Measurements from ENCODE around the gene FAM240B.

Gene FAM240B

DNA sequence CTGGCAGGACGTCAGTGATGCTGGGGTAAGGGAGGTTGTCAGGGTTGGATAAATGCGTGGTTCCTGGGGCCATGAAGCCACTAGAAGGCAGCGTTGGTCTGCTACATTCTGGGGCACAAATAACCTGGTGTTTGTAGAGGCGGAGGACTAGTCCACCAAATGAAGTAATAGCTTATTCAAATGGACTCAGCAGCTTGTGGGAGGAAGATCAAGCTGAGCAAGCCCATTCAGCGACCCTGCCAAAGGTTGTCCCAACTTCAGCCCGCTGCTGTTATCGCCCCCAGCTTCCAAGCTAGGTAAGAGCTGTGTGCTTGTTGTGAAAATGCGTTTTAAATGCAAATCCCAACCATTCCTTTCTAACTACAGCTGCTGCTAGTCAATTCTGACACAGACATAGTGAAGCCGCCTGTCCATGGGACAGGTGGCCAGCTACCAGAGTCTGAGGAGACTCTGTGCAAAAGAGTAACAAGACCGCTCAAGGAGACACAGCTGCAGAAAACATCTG is 7.6 kb upstream of the FAM240B start:
- peak overlapping the region; percentile 31; the same call in 1 of the 2 replicates for H3K27ac ChIP-seq
- TF ChIP-seq, protein P1, sequence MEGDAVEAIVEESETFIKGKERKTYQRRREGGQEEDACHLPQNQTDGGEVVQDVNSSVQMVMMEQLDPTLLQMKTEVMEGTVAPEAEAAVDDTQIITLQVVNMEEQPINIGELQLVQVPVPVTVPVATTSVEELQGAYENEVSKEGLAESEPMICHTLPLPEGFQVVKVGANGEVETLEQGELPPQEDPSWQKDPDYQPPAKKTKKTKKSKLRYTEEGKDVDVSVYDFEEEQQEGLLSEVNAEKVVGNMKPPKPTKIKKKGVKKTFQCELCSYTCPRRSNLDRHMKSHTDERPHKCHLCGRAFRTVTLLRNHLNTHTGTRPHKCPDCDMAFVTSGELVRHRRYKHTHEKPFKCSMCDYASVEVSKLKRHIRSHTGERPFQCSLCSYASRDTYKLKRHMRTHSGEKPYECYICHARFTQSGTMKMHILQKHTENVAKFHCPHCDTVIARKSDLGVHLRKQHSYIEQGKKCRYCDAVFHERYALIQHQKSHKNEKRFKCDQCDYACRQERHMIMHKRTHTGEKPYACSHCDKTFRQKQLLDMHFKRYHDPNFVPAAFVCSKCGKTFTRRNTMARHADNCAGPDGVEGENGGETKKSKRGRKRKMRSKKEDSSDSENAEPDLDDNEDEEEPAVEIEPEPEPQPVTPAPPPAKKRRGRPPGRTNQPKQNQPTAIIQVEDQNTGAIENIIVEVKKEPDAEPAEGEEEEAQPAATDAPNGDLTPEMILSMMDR (conservative IDR thresholded peaks at IDR 0.05): peak; percentile 94

GRCh38 chr9:38724754-38725153 is 4.8 kb upstream of the FAM240B start:
- no peak overlapping the region for H3K27ac ChIP-seq
- TF ChIP-seq, protein P1 (conservative IDR thresholded peaks at IDR 0.05): no peak

DNA sequence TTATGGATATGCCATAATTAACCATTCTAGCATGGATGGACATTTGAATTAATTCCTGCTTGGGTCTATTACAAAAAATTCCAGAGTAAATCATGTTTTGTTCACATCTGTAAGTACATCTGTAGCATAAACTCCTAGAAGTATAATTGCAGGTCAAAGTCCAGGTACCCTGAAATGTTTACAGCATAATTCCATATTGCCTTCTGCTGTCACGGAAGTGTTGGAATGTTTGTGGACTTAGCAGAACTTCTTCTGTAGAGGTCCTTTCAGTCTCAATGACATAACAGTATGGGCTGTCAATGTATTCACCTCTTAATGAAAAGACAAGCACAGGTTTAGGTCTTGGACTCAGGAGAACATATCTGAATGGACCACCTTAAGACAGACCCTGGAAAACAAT is 1.8 kb downstream of the FAM240B start:
- TF ChIP-seq, protein P1 (conservative IDR thresholded peaks at IDR 0.05): no peak
- no peak overlapping the region for H3K27ac ChIP-seq

DNA sequence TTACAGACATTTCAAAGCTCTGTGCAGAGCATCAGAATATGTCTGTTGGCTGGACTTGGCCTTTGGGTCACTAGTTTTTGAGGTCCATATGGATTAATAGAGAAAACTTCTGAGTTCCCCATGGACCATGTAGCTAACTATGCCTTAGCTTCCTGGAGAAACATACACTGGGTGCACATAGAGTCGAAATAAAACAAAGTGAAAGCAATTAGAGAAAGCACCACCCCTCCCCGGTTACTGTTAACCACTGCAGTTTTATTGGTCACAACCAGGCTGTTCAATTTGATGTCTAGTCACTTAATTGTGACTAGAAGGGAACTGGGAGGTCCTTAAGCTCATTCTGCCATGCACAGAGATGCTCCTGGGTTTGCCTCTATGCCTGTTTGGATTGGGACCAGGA is 4.2 kb downstream of the FAM240B start:
- peak overlapping the region; percentile 39 for H3K27ac ChIP-seq
- TF ChIP-seq, protein P1 (conservative IDR thresholded peaks at IDR 0.05): no peak

DNA sequence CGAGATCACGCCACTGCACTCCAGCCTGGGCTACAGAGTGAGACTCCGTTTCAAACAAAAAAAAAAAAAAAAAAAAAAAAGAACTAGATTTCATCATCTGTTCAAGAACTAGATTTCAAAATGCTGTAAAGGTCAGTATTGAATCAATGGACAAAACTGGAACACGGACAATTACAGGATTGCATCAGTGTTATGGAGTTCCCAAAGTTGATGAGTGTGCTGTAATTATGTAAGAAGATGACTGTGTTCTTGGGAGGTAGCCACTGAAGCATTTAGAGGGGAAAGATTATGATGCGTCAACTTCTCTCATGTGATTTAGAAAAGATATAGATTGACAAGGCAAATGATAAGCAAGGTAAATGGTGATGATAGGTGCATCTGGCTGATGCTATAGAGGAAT is 6.5 kb downstream of the FAM240B start:
- TF ChIP-seq, protein P1 (conservative IDR thresholded peaks at IDR 0.05): no peak
- no peak overlapping the region for H3K27ac ChIP-seq

DNA sequence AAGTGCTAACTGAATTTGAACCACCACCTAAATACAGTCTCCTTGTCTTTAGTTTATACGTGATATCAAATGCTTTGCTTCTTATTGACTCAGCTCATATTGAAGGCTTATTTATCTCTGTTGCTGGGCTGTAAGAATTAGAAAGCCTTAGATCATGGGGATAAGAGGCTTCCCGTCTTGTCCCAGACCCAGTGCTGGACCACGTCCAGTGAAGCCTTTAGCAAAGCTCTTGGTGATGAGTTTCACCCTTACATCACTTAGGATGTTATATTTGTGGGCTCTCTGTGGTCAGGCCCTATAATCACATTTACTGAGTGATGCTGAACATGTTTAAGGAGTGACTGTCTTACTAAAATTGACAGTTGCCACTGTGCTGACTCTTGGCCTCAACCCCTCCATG is 11.2 kb downstream of the FAM240B start:
- H3K27ac ChIP-seq: peak overlapping the region; percentile 58
- TF ChIP-seq, protein P1 (conservative IDR thresholded peaks at IDR 0.05): no peak

DNA sequence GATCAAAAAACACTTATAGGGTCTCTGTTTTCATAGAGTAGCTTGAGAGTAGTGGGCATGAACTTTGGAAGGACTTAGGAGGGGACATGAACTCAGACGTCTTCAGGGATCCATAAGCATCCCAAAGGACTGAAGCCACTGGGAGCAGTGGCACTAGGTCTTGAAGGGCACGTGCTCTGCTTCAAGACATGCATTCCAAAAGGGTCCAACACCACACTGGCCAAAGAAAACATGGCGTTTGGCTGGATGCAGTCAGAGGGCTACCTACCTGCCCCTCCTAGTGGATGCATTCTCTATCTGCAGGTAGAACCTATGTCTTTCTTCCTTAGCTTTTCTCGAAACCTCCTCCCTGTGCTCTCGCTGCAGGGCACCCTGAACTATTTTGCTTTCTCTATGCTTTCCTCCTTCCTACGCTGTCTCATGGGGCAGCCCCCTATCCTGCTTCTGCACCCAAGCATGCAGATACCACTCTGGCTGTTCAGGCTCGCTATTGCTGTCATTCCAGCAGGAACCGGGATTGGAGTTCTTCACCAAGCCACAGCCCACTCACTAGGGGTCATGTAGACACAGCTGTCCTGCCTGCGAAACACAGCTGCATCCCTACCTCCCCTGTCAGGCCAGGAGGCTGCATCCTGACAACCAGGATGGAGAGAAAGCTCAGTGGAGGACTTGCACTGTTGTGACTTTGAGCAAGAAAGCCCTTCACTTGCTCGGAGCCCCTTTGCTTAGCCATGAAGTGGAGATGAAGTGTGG is 11.9 kb downstream of the FAM240B start:
- TF ChIP-seq, protein P1 (conservative IDR thresholded peaks at IDR 0.05): peak; percentile 27
- H3K27ac ChIP-seq: peak overlapping the region; percentile 58
